ENCODE data around the gene TIAM2. TPM values are rescaled to one million over a fixed set of nuclear protein-coding genes. Genes with fewer than 3 reads are reported as not detected.

The TIAM2 gene
- total RNA-seq, 1 donor from 2014 or later = 18.1 TPM

- Mint-ChIP-seq H3K9me3 (no peaks in the 10 kb centered on the region), H3K36me3 (peaks cover 12% of the 10 kb centered on the region), H3K4me1 (peaks cover 4% of the 10 kb centered on the region), H3K4me3 (no peak overlapping the region), H3K27ac (no peak overlapping the region), H3K27me3 (ENCODE audit: low read depth) (no peaks in the 10 kb centered on the region)
- TF ChIP-seq CTCF (IDR thresholded peaks at IDR 0.05; ENCODE audit: unreplicated experiment) = no peak
- DNase-seq (ENCODE audit: low spot score in 2 of 2, unreplicated experiment in 2 of 2) = no peak
Observed at GRCh38 chr6:155256122-155256795, 261.1 kb downstream of the TIAM2 start.

- Mint-ChIP-seq H3K4me3 (no peak overlapping the region), H3K4me1 (peaks cover 13% of the 10 kb centered on the region), H3K9me3 (no peaks in the 10 kb centered on the region), H3K36me3 (peaks cover 12% of the 10 kb centered on the region), H3K27ac (no peak overlapping the region), H3K27me3 (ENCODE audit: low read depth) (no peaks in the 10 kb centered on the region)
- no peak for DNase-seq (ENCODE audit: low spot score in 2 of 2, unreplicated experiment in 2 of 2)
- TF ChIP-seq CTCF (IDR thresholded peaks at IDR 0.05; ENCODE audit: unreplicated experiment) = no peak
Observed at GRCh38 chr6:155257796-155258195, 262.7 kb downstream of the TIAM2 start.

GRCh38 chr6:155259204-155259603, 264.1 kb downstream of the TIAM2 start:
- no peaks in the 10 kb centered on the region for H3K27me3 Mint-ChIP-seq (ENCODE audit: low read depth)
- H3K27ac Mint-ChIP-seq = no peak overlapping the region
- H3K36me3 Mint-ChIP-seq = peaks cover 12% of the 10 kb centered on the region
- TF ChIP-seq CTCF (IDR thresholded peaks at IDR 0.05; ENCODE audit: unreplicated experiment) = no peak
- DNase-seq (ENCODE audit: low spot score in 2 of 2, unreplicated experiment in 2 of 2) = no peak
- peaks cover 13% of the 10 kb centered on the region for H3K4me1 Mint-ChIP-seq
- H3K4me3 Mint-ChIP-seq = no peak overlapping the region
- no peaks in the 10 kb centered on the region for H3K9me3 Mint-ChIP-seq

GRCh38 chr6:155259897-155260296, 264.8 kb downstream of the TIAM2 start:
- Mint-ChIP-seq H3K36me3 (peaks cover 9% of the 10 kb centered on the region), H3K4me3 (no peak overlapping the region)

GRCh38 chr6:155260686-155261085, 265.6 kb downstream of the TIAM2 start:
- H3K27ac Mint-ChIP-seq = no peak overlapping the region
- H3K4me3 Mint-ChIP-seq = no peak overlapping the region
- no peak for TF ChIP-seq CTCF (IDR thresholded peaks at IDR 0.05; ENCODE audit: unreplicated experiment)
- H3K36me3 Mint-ChIP-seq = peaks cover 6% of the 10 kb centered on the region
- no peaks in the 10 kb centered on the region for H3K27me3 Mint-ChIP-seq (ENCODE audit: low read depth)
- H3K9me3 Mint-ChIP-seq = no peaks in the 10 kb centered on the region
- DNase-seq (ENCODE audit: low spot score in 2 of 2, unreplicated experiment in 2 of 2) = no peak
- peaks cover 13% of the 10 kb centered on the region for H3K4me1 Mint-ChIP-seq

More at GRCh38 chr6:155259897-155260296, 264.8 kb downstream of the TIAM2 start:
- Mint-ChIP-seq H3K27ac (no peak overlapping the region), H3K9me3 (no peaks in the 10 kb centered on the region), H3K27me3 (ENCODE audit: low read depth) (no peaks in the 10 kb centered on the region), H3K4me1 (peaks cover 13% of the 10 kb centered on the region)
- no peak for DNase-seq (ENCODE audit: low spot score in 2 of 2, unreplicated experiment in 2 of 2)
- TF ChIP-seq CTCF (IDR thresholded peaks at IDR 0.05; ENCODE audit: unreplicated experiment) = no peak

Measured in mesothelial cell of epicardium (in vitro differentiated cells).